Fibroblast of peridontal ligament (primary cell): ENCODE data around the gene ITPK1.
A peak's percentile ranks its signal among the peaks of the same experiment; 100 is the strongest.
"Not testable (repeated sequence)": the region's sequence is repeated elsewhere in the genome, so short reads cannot be mapped to it uniquely, and the experiment has no call there.

ENCODE experiments used
- DNase-seq: peaks from one replicate; pipeline ENCODE4 v3.0.0-alpha.2; 2010; ENCODE audit errors: extremely low read depth

The ITPK1 gene

DNA sequence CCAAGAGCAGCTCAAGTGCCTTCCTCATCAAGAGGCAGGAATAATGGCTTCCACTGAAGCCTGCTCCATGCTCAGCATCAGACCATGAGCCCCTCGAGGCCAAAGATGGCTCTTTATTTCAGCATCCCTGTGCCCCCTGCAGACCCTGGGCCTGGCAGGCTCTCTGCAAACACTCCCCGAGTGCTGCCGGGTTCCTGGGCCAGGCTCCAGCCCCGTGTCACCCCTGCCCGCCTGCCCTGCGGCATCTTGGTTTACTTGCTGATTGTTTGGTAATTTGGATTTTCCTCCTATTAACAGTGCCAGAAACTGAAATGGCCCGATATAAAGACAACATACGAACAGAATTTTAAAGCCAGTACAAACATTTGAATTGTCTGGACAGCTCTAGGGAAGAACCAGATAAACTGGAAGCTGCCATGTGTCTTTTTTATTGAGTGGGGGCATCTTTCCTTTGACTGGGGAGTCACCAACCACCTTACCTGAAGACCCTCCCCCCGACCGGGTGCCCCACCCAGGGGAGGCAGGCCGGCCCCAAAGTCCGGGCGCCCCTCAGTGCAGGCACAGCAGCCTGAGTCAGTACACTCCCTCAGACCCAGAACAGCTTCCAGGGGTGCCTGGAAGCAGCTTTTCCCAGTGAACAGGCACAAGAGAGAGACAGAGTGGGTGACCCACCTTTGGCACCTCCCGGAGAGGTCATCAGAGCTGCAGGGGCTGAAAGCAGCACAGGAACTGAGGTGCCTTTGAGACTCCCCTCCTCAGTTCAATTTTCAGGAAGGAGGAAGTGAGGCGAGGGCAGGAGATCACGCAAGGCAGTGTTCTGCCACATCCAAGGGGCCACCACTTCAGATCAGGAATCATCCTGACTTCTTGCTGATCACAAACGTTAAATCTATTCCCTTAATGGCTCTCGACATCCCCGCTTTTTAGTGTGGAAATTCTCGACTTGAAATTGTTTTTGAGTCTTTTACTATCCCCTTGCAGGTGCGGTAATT lies 30.6 kb downstream of the ITPK1 start:
- no peak for DNase-seq

GRCh38 chr14:93084402-93084801 lies 31.3 kb downstream of the ITPK1 start:
- no peak for DNase-seq

DNA sequence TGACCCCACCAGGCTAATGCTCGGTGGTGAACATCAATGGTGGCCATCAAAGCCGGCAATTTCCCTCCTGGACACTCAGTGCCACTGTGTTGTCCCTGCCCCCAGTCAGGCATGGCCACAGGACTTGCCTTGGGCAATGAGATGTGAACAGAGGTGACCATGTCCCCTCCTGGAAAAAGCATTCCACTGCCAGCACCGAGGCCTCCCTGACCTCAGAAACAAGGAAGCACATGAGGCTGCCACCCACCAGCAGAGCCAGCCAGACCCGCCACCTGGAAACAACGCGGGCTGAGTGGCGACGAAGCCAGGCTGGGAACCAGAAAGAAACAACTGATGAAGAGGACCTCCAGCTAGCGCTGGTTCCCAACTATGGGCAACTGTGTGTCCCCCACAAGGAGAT lies 31.8 kb downstream of the ITPK1 start:
- DNase-seq: no peak

- DNase-seq: no peak
Measured at GRCh38 chr14:93082576-93083001, 33.1 kb downstream of the ITPK1 start.

GRCh38 chr14:93081876-93082570 lies 33.7 kb downstream of the ITPK1 start:
- no peak for DNase-seq

DNA sequence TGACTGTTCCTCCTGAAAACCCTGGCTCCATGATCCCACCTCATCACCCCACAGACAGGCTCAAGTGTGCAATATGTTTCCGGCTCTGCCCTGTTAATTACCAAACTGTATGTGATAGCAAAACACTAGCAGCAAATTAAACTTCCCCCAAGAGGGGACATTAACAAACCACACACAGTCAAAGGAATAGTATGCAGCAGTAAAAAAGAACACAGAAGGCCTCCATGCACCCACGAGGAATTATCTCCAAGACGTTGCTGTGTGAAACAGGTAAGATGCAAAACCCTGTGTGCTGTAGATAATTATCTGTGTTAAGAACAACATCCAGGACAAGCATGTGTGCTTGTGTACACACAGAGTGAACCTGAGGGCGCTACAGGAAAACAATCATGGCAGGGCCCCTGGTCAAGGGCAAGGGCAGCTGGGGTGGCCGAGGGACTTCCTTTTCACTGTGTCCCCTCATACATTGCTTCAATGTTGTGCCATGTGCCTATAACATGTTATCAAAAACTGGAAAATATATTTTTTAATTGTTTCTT lies 35.8 kb downstream of the ITPK1 start:
- DNase-seq: no peak

- DNase-seq: no peak
Measured at GRCh38 chr14:93079321-93079720, 36.4 kb downstream of the ITPK1 start.

DNA sequence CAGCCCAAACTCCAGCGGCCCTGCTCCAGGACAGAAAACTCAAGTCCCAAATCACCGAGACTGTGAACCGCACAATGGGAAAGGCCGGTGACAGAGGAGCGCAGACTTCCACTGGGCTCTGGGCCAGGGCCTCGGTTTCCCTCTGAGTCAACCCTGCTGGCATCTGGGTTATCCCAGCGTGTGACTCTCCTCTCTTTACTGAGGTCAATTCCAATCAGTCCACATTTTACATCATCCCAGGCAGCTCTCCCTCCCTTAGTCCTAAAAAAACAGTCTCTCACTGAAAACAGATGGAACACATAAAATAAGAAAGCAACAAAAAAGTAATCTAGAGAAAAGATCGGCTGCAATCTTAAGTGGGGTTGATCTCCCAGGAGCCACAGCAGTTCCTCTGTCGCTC lies 36.9 kb downstream of the ITPK1 start:
- peak; percentile 92 for DNase-seq

- DNase-seq: no peak
Measured at GRCh38 chr14:93076755-93077154, 39.0 kb downstream of the ITPK1 start.

- no peak for DNase-seq
Measured at GRCh38 chr14:93075891-93076290, 39.8 kb downstream of the ITPK1 start.

DNA sequence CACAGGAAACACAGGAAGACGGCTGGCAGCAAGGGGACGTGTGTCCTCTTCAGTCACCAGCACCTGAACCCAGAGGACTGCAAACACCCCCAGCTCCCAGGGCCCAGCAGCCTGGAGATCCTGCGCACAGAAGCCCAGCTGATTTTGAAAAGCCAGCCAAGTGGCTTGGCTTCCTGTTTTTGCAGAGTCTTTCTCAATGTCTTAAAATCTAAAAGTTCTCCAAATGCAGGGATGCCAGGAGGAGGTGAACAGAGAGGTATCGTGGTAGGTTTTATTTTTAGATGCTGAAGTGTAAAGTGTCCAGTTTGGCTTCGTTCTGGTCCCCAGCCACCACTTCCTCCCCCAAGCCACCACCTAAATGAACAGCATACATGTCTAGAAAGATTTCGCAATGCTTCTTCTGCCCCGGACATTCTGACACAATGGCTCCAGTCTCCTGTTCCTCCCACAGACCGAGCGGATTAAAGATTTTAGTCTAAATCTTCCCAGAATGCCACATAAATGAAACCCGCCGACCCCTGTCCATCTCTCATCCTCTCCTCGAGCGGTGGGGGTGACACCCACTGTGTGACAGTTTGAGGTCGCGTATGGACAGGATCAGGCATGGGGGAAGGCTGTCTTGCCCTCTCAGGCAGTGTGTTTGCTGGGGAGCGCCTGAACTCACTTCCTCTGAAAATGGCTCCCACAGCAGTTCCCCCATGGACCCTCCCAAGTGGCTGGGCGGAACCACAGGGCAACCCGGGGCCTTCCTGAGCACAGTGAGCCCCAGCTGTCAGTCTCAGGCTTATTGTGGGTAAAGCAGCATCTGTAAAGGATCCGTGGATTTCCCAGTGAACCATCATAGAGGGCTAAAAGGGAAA lies 41.6 kb downstream of the ITPK1 start:
- peak; percentile 37 for DNase-seq

DNA sequence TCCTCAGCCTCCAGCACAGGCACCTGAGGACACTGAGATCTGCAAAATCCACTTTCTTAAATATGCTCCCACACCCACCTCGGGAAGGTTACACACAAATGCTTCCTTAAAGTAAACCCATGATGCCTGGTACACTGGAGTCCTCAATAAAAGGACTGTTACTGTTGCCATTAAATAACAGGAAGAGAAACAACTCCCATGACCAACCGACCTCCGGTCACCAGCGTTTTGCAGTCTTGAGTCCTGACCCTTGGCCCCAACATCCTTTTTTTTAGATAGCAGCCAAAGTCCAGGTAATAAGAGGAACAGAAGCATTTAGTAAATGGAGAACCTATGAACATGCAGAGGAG lies 42.4 kb downstream of the ITPK1 start:
- DNase-seq: no peak

GRCh38 chr14:93072659-93073357 lies 42.9 kb downstream of the ITPK1 start:
- DNase-seq: no peak

DNA sequence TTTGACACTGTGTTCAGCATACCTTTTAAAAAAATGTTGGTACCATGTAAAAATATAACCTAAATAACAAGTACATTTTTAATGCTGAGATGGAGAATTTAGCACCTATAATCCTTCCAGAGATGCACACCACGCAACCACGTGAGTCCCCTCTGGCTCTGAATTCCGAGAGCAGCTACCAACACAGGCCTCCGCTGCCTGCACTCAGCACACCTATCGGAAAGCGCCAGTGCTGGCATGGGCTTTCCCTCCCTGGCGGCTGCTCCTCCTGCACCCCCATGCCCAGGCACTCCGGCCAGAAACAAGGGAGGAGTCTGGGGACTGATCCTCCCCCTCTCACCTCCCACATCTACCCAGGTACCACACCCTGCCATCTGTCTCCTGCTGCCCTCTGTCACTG lies 47.0 kb downstream of the ITPK1 start:
- no peak for DNase-seq

DNA sequence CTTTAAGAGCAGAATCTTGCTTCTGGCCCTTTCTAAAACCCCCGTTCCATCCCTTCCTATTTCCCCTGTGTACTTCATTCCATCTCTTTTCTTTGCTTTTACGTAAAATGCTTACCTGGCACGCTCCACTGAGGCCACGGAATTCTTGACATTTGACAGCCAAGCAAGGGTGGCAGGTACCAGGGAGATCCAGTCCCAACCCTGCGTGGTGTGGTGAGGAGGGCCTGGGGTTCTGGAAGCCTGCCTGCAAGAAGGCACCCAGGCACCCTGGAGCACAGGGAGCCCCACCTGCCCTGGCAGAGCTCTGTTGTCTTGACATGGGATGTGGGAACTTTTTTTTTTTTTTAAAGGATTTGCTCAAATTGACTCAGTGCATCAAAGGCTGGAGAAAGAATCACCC lies 48.6 kb downstream of the ITPK1 start:
- DNase-seq: no peak

GRCh38 chr14:93065272-93065730 lies 50.4 kb downstream of the ITPK1 start:
- DNase-seq: no peak

DNA sequence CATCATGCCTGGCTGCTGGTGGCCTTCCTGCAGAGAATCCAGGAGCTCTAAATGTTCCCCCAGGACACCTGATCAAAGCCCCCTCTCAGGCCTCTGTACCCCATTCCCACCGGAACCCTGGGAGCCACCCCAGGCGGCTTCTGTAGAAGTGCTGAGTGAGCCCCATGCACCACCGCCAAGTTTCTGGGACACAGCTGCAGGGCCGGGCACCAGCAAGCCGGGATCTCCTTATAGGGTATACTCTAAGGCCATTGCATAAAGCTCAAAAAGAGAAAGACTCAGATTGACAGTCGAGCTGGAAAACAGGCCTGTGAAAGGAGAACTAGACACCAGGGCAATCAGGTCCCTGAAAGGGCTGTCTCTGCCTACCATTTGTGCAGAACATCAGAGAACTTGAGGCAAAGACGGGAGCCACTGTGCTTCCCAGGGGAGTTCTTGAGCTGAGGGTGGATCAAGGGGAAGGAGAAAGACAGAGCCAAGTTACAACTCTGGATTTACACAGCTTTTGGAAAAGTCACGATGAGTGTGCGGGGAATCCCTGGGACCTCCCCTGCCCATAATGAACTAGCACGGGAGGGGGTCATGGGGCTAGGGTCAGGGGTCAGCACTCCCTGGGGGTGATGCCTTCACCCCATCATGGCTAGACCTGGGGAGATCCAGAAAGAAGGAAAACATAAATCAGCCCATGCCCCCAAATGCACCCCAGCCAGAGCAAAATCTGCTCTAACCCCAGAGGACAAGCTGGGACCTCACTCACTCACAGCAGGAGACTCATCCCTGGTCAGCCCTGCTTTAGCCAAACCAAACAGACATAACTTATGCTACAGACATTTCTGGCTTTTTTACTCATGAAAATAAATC lies 51.1 kb downstream of the ITPK1 start:
- peak; percentile 41 for DNase-seq

- no peak for DNase-seq
Measured at GRCh38 chr14:93063393-93063792, 52.3 kb downstream of the ITPK1 start.

GRCh38 chr14:93062890-93063289 lies 52.8 kb downstream of the ITPK1 start:
- DNase-seq: no peak

- DNase-seq: not testable (repeated sequence)
Measured at GRCh38 chr14:93062013-93062412, 53.7 kb downstream of the ITPK1 start.
